MM.1S (cell line): Measurements from ENCODE around the gene BBC3.

Experiments
- EZH2 ChIP-seq: fragments of 300-600 bp; sonication (generic); optimal IDR thresholded peaks from 2 replicates; pipeline ENCODE3; 2017; ENCODE audit warnings: low read depth, mild to moderate bottlenecking, antibody characterized with exemption, low read length, mixed read lengths
- TF ChIP-seq, protein P1 (sequence below): fragments of 300-600 bp; sonication (generic); IDR thresholded peaks from 2 replicates; pipeline ENCODE4 v1.5.1; 2016; ENCODE audit warnings: antibody characterized with exemption, low read length, mixed read lengths

DNA sequence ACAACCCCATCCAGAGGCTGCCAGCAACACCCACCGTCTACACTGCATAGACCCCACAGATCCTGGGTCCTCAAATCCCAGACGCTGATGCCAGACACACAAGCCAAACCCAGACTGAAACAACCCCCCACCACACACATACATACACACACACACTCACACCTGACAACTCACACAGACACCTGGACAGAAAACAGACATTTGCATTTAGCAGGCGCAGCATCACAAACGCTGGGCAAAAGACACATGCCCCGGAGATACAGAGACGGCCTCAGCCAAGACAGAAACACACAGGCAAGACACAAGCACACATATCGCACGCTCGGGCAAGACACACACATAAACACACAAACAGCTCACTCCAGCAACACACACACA lies 1.3 kb downstream of the BBC3 start:
- TF ChIP-seq, protein P1, sequence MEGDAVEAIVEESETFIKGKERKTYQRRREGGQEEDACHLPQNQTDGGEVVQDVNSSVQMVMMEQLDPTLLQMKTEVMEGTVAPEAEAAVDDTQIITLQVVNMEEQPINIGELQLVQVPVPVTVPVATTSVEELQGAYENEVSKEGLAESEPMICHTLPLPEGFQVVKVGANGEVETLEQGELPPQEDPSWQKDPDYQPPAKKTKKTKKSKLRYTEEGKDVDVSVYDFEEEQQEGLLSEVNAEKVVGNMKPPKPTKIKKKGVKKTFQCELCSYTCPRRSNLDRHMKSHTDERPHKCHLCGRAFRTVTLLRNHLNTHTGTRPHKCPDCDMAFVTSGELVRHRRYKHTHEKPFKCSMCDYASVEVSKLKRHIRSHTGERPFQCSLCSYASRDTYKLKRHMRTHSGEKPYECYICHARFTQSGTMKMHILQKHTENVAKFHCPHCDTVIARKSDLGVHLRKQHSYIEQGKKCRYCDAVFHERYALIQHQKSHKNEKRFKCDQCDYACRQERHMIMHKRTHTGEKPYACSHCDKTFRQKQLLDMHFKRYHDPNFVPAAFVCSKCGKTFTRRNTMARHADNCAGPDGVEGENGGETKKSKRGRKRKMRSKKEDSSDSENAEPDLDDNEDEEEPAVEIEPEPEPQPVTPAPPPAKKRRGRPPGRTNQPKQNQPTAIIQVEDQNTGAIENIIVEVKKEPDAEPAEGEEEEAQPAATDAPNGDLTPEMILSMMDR: no peak
- TF ChIP-seq EZH2: no peak
